GM06990 (cell line): ENCODE results near the gene PTPN5.

Source experiments
- DNase-seq: peaks from one replicate; pipeline ENCODE4 v3.0.0-alpha.2; 2011; ENCODE audit not compliant: insufficient read length; ENCODE audit errors: extremely low read depth
- H3K27me3 ChIP-seq: replicated peaks from 2 replicates; pipeline ENCODE4 v1.6.0; 2011; ENCODE audit warnings: low read length; ENCODE audit not compliant: control insufficient read depth, insufficient read depth
- H3K36me3 ChIP-seq: 2 replicates; pipeline ENCODE4 v1.5.1; 2011; ENCODE audit warnings: low read length; ENCODE audit not compliant: control insufficient read depth, insufficient read depth
- H3K4me3 ChIP-seq: replicated peaks from 2 replicates; pipeline ENCODE4 v1.5.1; 2011; ENCODE audit warnings: low read depth, mild to moderate bottlenecking, control low read depth, low read length
- TF ChIP-seq, protein P1 (sequence below): IDR thresholded peaks from 2 replicates; pipeline ENCODE4 v1.5.1; 2011; ENCODE audit warnings: low read length, control low read depth, mild to moderate bottlenecking, inconsistent platforms; ENCODE audit not compliant: insufficient read depth, poor library complexity, severe bottlenecking

The PTPN5 gene

GRCh38 chr11:18790883-18791206 lies 753 bp downstream of the PTPN5 start:
- Histone ChIP-seq H3K27me3 (peaks cover 2% of the 10 kb centered on the region), H3K4me3 (no peak overlapping the region)
- TF ChIP-seq, protein P1, sequence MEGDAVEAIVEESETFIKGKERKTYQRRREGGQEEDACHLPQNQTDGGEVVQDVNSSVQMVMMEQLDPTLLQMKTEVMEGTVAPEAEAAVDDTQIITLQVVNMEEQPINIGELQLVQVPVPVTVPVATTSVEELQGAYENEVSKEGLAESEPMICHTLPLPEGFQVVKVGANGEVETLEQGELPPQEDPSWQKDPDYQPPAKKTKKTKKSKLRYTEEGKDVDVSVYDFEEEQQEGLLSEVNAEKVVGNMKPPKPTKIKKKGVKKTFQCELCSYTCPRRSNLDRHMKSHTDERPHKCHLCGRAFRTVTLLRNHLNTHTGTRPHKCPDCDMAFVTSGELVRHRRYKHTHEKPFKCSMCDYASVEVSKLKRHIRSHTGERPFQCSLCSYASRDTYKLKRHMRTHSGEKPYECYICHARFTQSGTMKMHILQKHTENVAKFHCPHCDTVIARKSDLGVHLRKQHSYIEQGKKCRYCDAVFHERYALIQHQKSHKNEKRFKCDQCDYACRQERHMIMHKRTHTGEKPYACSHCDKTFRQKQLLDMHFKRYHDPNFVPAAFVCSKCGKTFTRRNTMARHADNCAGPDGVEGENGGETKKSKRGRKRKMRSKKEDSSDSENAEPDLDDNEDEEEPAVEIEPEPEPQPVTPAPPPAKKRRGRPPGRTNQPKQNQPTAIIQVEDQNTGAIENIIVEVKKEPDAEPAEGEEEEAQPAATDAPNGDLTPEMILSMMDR, result no peak

GRCh38 chr11:18789942-18790341 lies 1.7 kb downstream of the PTPN5 start:
- H3K27me3 ChIP-seq, result peaks cover 2% of the 10 kb centered on the region
- TF ChIP-seq, protein P1, result no peak
- no peak for DNase-seq
- H3K4me3 ChIP-seq, result no peak overlapping the region
- H3K36me3 ChIP-seq, result no peaks in the 10 kb centered on the region

More at GRCh38 chr11:18790883-18791206, 753 bp downstream of the PTPN5 start:
- no peaks in the 10 kb centered on the region for H3K36me3 ChIP-seq
- no peak for DNase-seq

- H3K4me3 ChIP-seq, result no peak overlapping the region
- no peak for DNase-seq
- H3K27me3 ChIP-seq, result peaks cover 2% of the 10 kb centered on the region; the same call in 1 of the 2 replicates
- H3K36me3 ChIP-seq, result no peaks in the 10 kb centered on the region
- TF ChIP-seq, protein P1, result no peak
These were observed 6.2 kb downstream of the PTPN5 start for GRCh38 chr11:18785411-18785810.

- TF ChIP-seq, protein P1, result no peak
- Histone ChIP-seq H3K4me3 (no peak overlapping the region), H3K36me3 (no peaks in the 10 kb centered on the region), H3K27me3 (no peaks in the 10 kb centered on the region)
- no peak for DNase-seq
These were observed 10.7 kb downstream of the PTPN5 start for GRCh38 chr11:18780896-18781295.

- Histone ChIP-seq H3K36me3 (no peaks in the 10 kb centered on the region), H3K4me3 (no peak overlapping the region), H3K27me3 (no peaks in the 10 kb centered on the region)
- no peak for DNase-seq
- TF ChIP-seq, protein P1, result no peak
These were observed 11.3 kb downstream of the PTPN5 start for GRCh38 chr11:18780329-18780728.

GRCh38 chr11:18778468-18778867 lies 13.1 kb downstream of the PTPN5 start:
- TF ChIP-seq, protein P1, result no peak
- Histone ChIP-seq H3K4me3 (no peak overlapping the region), H3K27me3 (no peaks in the 10 kb centered on the region), H3K36me3 (no peaks in the 10 kb centered on the region)
- DNase-seq, result no peak
